ENCODE results near the gene C2orf68. TPM values are rescaled to one million over a fixed set of nuclear protein-coding genes. Genes with fewer than 3 reads are reported as not detected.

Gene C2orf68
- total and polyA plus RNA-seq, 10 donors = 16.0 to 45.2 (median 29.2) TPM

GRCh38 chr2:85584354-85584856, 27.5 kb downstream of the C2orf68 start, which contains the start of gene VAMP5:
Gene VAMP5 (plus strand): TSS chr2:85584431. CDS start chr2:85584491, 60 bp downstream.
- Histone ChIP-seq H3K27ac (peak within 1 kb of the TSS; percentile 83 to 93 (median 88)), H3K9me3 (no peaks in the 10 kb centered on the region), H3K4me1 (peaks cover 43 to 100% (median 82%) of the 10 kb centered on the region in 6 donors), H3K36me3 (peaks cover 0 to 29% (median 5%) of the 10 kb centered on the region in 6 donors), H3K4me3 (peak within 1 kb of the TSS; percentile 39 to 77 (median 58)), H3K27me3 (replicated peaks in 1 of 7) (peaks cover 0 to 5% (median 0%) of the 10 kb centered on the region in 7 donors)
- TF ChIP-seq POLR2A (IDR thresholded peaks at IDR 0.05) (peak in 1 of 3 donors; percentile 9), CTCF (IDR thresholded peaks at IDR 0.05 in 8 of 11, conservative IDR thresholded peaks at IDR 0.05 in 3 of 11) (no peak), POLR2AphosphoS5 (IDR thresholded peaks at IDR 0.05) (peak; percentile 58 to 83 (median 79))
- DNase-seq = peak; percentile 90
- WGBS, 5 donors = 1 to 10% (median 4%) methylated on average over 27 to 52 of the region's 52 CpGs
- intact Hi-C loops (cut with DNase I; ENCODE audit: low total_unique reads) = no loop called here

DNA sequence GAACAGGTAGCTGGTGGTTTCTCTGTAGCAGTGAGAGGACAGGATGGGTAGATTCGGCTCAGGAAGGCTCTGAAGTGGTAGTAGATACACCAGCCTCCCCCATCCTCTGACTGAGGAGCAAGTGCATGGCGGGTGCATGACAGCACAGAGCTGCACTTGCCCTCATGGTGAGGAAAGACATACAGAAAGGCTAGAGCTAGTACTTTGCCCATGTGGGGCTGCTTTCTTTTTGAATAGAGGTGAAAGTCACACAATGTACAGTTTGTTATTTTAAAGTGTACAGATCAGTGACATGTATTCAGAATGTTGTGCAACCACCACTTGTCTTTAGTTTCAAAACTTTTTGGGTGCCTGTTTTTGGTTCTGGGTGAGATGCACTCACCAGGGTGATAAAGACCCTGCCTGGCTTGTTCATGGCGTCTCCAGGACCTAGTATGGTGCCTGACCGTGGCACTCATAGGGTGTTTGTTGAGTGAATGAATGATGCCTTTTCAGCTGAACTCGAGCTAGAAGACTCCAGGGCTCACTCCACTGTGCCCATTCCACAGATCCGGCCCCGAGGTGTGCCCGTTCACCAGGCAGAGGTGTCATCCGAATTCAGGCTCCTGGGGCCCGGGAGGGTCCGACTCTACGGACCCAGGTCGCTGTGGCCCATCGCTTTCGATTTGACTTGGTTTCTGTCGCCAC, 28.1 kb downstream of the C2orf68 start:
- no peak for DNase-seq
- Histone ChIP-seq H3K4me1 (peaks cover 43 to 100% (median 84%) of the 10 kb centered on the region in 6 donors), H3K27ac (peak overlapping the region; percentile 83 to 93 (median 88)), H3K4me3 (peak overlapping the region; percentile 39 to 77 (median 58)), H3K27me3 (replicated peaks in 1 of 7) (peaks cover 0 to 5% (median 0%) of the 10 kb centered on the region in 7 donors), H3K36me3 (peaks cover 0 to 29% (median 5%) of the 10 kb centered on the region in 6 donors), H3K9me3 (no peaks in the 10 kb centered on the region)
- intact Hi-C loops (cut with DNase I; ENCODE audit: low total_unique reads) = no loop called here
- peak in 1 of 3 donors; percentile 42 for TF ChIP-seq POLR2AphosphoS5 (IDR thresholded peaks at IDR 0.05)
- TF ChIP-seq POLR2A (IDR thresholded peaks at IDR 0.05) = no peak
- no peak for TF ChIP-seq CTCF (IDR thresholded peaks at IDR 0.05 in 8 of 11, conservative IDR thresholded peaks at IDR 0.05 in 3 of 11)
- WGBS, 5 donors = 19 to 32% (median 21%) methylated on average over 10 to 16 of the region's 16 CpGs

DNA sequence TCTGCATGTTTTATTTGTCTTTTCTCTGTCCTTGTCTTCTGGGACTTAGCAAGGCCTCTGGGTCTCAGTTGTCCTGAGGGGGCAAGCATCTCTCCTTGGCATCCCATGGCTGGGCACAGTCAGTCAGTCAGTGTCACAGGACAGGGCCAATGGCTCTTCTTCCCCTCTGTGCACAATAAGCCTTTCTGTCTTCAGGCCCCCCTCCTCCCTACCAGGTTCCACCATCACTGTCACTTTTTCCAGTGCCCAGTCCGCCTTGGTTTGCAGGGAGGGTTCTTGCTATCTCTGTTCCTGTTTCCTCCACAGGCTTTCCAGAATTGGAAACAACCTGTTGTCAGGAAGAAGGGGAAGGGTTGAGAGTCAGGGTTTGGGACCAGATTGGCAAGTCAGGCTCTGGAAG, 29.4 kb downstream of the C2orf68 start:
- peak overlapping the region in 4 of 8 donors; percentile 89 to 93 (median 92) for H3K27ac ChIP-seq
- peaks cover 0 to 5% (median 0%) of the 10 kb centered on the region in 7 donors for H3K27me3 ChIP-seq (replicated peaks in 1 of 7)
- no peaks in the 10 kb centered on the region for H3K9me3 ChIP-seq
- DNase-seq = no peak
- 37 to 75% (median 60%) methylated on average over 1 of the region's 1 CpG for WGBS, 5 donors
- H3K4me1 ChIP-seq = peaks cover 33 to 100% (median 80%) of the 10 kb centered on the region in 6 donors
- no peak for TF ChIP-seq POLR2A (IDR thresholded peaks at IDR 0.05)
- peaks cover 0 to 29% (median 5%) of the 10 kb centered on the region in 6 donors for H3K36me3 ChIP-seq
- intact Hi-C loops (cut with DNase I; ENCODE audit: low total_unique reads) = no loop called here
- H3K4me3 ChIP-seq = no peak overlapping the region

- Histone ChIP-seq H3K36me3 (peaks cover 0 to 29% (median 5%) of the 10 kb centered on the region in 6 donors), H3K9me3 (no peaks in the 10 kb centered on the region), H3K27me3 (replicated peaks in 1 of 7) (peaks cover 0 to 5% (median 0%) of the 10 kb centered on the region in 7 donors), H3K4me3 (peak overlapping the region in 2 of 8 donors; percentile 53 to 73), H3K4me1 (peaks cover 19 to 88% (median 63%) of the 10 kb centered on the region in 6 donors), H3K27ac (peak overlapping the region in 5 of 8 donors; percentile 77 to 89 (median 86))
- DNase-seq = peak; percentile 44
- intact Hi-C loops (cut with DNase I; ENCODE audit: low total_unique reads) = no loop called here
- 59 to 100% (median 85%) methylated on average over 3 of the region's 3 CpGs for WGBS, 5 donors
- no peak for TF ChIP-seq POLR2AphosphoS5 (IDR thresholded peaks at IDR 0.05)
- no peak for TF ChIP-seq POLR2A (IDR thresholded peaks at IDR 0.05)
- TF ChIP-seq CTCF (IDR thresholded peaks at IDR 0.05 in 8 of 11, conservative IDR thresholded peaks at IDR 0.05 in 3 of 11) = no peak
Measured at GRCh38 chr2:85580206-85580605, 31.7 kb downstream of the C2orf68 start.
